ENCODE data around the gene MYH11.
"Not testable (repeated sequence)": the region's sequence is repeated elsewhere in the genome, so short reads cannot be mapped to it uniquely, and the experiment has no call there.

MYH11 gene

GRCh38 chr16:15874745-15875314 lies 18.0 kb upstream of the MYH11 start:
- no peak for DNase-seq

- no peak for DNase-seq
These were observed 16.9 kb upstream of the MYH11 start for GRCh38 chr16:15873737-15874136.

DNA sequence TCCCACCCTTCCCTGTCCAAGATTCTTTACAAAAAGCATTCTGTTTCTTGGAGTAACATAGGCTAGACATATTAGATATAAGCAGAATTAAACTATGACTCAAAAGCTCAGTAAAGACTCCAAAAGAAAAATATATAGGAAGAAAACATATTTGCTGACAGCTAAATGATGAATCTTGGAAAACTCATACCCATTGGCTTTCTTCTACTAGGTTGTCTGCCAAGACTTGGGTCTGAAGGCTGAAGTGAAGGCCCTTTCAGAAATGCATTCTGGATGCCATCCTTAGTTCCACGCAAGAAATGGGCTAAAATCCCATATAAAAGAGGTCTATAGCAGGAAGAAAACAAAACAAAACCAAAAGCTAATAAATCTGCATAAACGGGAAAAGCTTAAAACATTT lies 16.5 kb upstream of the MYH11 start:
- no peak for DNase-seq

DNA sequence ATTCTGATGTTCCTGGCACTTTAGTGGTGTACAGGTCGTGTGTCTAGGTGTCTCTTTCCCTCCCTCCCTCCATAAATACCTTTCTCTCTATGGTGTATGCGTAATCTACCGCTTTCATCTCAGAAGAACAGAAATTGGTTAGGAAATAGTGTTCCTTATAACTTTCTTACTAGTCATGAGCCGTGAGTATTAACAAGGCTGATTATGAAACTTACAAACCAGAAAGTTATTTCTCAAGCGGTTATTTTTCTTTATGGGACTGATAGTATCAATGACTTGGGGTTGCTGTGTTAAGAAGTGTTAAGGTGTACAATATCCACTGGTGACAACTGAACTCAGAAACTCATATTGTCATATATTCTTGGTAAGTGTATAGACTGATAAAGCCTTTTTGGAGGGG lies 13.2 kb upstream of the MYH11 start:
- DNase-seq = no peak

- DNase-seq = no peak
These were observed 9.6 kb upstream of the MYH11 start for GRCh38 chr16:15866451-15866850.

DNA sequence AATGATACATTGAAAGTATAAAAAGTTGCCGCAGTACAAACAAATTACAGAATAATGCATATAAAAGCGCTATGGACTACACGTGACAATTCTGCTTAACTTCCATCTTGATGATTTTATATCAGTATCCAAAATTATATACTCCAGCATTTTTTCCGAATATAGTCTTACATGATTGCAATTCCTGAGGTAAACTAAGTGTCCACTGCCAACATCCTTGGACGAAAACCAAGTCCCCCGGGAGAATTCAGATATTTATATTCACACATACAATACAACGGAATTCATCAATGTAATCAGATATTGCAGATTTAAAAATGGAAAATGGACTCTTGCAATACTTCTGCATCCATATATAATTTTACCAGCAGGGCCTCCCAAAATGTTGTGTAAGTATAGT lies 8.9 kb upstream of the MYH11 start:
- no peak for DNase-seq

DNA sequence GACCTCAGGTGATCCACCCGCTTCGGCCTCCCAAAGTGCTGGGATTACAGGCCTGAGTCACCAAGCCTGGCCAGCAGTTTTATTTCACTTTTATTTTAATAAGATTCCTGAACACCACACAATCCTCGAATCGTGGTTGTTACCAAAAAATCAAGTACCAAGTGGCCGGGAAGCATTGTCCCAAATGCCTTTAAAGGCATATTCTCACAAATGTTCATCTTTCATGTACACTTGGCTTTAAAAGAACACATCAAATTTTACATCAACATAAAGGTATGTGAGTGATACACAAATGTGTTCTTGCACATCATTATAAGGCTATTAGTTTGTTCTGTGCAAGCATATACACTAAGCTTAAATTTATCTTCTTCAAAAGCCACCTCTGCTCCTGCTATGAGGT lies 8.1 kb upstream of the MYH11 start:
- no peak for DNase-seq

DNA sequence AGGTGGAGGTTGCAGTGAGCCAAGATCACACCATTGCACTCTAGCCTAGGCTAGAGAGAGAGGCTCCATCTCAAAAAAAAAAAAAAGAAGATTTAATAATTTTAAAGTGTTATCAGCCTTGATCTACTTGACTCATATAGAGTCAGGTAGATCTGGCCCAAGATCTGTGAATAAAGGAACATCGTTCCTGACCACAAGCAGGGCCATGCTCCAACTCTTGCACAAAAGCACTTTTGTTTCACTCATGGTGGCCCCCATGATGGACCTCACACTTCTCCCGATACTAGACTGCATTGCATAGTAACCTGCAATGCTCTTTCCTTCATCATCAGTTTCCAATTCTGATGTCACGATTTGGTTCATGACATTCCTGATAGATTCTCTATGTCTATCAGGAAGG lies 5.2 kb upstream of the MYH11 start:
- no peak for DNase-seq

GRCh38 chr16:15858921-15859668 lies 2.3 kb upstream of the MYH11 start:
- DNase-seq = no peak

GRCh38 chr16:15857724-15858560 lies 1.1 kb upstream of the MYH11 start:
- DNase-seq = no peak

DNA sequence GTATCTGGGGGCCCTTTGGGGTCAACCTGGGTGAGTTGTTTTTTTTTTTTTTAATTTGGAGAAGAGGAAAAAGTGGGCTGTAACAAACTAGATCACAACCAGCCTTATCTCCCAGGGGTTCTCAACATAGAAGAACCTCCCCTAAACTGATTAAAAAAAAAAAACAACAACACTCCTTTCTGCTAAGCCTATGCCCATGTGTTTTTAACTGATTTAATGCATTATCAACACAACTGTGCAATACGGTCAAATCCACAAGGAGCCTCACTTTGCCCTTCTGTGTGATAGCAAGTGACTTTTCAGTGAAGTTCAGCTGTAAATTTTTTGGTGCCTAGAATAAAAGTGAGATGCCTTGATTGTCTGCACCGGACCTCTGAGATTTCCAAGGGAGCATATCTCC lies 646 bp downstream of the MYH11 start:
- no peak for DNase-seq

DNA sequence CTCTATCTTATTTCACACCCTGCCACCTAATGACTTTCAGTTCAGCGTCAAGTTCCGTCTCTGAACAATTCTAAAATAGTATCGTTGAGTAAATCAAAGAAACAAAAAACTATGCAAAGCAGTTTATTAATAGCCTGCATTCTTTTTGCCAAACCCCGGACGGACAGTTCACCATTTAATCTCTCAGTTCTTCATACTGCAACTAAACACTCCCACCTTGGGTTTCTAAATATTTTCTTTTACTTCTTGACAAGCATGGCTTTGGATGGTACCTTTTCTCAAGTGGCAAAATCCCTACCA lies 1.2 kb downstream of the MYH11 start:
- DNase-seq = no peak

DNA sequence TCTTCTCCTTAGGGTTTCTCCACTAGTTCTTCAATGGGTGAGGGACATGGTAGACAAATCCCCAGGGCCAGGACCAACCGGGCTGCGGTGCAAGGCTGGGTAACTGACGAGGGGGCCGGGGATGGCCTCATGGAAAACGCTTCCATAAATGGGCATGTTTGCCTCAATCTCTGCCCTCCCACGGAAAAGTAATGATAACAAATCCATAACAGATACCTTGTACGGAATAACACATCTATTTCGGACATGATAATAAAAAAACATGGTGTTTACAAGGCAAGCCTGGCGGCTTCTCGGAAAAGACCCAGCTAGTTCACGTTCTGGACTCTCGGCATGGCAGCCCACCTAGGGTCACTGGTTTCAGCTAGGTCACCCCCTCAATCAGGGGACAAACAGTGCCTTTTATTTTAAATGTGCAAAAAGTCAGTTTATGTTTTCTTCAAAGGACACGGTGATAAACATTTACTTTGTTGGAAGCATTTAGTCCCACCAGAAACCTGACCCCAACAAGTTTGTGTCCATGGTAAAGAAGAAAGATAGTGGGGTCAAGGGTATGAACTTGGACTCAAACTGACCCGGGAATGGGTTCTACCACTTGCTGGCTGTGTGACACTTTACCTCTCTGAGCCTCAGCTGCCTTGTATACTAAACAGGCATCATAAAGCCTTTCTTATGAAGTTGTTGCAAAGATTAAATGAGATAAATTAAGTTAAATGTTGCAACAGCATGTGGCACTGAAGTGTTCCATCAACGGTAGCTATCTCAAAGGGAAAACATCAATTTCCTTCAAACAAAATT lies 1.7 kb downstream of the MYH11 start:
- no peak for DNase-seq

GRCh38 chr16:15854061-15854460 lies 2.8 kb downstream of the MYH11 start:
- no peak for DNase-seq

DNA sequence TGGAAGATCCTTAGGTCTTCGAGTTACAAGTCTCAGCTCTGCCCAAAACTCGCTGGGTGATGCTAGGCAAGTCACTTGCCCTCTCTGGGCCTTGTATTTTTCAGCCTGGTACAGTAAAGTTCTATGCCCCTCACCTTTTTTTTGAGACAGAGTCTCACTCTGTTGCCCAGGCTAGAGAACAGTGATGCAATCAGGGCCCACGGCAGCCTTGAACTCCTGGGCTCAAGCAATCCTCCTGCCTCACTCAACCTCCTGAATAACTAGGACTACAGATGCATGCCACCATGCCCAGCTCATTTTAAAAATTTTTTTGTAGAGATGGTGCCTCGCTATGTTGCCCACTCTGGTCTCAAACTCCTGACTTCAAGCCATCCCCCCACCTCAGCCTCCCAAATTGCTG lies 3.8 kb downstream of the MYH11 start:
- DNase-seq = no peak

DNA sequence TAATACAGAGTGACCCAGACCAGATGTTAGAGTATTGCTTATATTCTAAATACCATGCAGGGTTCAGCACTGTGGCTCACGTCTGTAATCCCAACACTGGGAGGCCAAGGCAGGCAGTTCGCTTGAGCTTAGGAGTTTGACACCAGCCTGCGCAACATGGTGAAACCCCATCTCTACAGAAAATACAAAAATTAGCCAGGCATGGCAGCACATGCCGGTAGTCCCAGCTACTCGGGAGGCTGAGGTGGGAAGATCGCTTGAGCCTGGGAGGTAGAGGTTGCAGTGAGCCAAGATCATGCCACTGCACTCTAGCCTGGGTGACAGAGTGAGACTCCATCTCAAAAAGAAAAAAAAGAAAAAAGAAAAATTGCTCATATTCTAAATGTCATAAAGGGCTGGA lies 6.3 kb downstream of the MYH11 start:
- not testable (repeated sequence) for DNase-seq

DNA sequence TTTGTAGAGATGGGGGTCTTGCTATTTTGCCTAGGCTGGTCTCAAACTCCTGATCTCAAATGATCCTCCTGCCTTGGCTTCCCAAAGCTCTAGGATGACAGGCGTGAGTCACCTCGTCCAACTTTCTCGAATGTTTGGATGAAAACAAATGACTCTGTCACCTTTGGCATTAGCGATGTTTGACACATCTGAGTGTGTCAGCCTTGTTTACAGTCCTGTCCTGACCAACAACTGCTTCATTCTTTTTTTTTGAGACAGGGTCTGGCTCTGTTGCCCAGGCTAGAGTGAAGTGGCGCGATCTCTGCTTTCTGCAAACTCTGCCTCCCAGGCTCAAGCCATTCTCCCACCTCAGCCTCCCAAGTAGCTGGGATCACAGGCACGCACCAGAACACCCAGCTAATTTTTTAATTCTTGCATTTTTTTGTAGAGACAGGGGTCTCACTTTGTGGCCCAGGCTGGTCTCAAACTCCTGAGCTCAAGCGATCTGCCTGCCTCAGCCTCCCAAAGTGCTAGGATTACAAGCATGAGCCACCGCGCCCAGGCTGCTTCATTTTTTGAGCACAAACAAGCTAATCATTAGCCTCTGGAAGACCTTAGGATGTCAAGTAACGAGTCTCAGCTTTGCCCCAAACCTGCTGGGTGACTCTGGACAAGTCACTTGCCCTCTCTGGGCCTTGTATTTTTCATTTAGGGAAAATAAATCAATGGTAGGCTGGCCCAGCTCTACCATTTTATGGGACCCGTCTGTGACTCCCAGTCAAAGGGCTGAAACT lies 7.4 kb downstream of the MYH11 start:
- no peak for DNase-seq

GRCh38 chr16:15847611-15848175 lies 9.1 kb downstream of the MYH11 start:
- DNase-seq = no peak

GRCh38 chr16:15846510-15846909 lies 10.3 kb downstream of the MYH11 start:
- no peak for DNase-seq

DNA sequence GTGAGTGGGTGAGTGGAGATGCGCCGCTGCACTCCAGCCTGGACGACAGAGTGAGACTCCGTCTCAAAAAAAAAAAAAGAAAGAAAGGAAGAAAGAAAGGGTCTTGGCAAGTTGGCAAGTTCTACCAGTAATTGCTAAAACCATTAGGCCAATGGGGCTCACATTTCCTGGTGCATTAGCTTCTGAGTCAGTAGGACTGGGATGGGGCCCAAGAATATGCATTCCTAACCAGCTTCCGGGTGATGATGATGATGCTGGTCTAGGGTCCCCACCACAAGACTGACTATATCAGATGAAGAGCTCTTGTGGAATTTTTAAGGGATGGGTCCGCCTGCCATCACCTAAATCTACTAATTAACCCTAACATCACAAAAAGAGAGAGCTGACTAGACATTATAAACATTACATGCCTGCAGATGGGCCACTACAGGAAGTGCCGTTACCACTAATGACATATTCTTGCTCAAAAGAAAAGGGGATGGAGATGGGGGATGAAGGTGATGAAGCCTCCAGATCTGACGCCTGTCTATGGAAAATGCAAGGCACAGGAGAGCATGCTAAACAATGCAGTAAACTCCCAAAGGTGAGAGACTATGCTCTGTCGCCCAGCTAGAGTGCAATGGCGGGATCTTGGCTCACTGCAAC lies 13.1 kb downstream of the MYH11 start:
- DNase-seq = no peak

DNA sequence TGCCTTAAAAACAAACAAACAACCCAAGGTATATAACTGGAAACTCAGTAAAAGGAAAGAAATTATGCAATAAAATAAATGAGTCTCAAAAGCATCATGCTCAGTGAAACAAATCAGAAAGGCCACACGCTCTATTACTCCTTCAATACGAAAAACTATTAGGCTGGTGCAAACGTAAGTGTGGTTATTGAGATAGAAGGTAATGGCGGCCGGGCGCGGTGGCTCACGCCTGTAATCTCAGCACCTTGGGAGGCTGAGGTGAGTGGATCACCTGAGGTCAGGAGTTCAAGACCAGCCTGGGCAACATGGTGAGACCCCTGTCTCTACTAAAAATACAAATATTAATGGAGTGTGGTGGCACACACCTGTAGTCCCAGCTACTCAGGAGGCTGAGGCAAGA lies 17.6 kb downstream of the MYH11 start:
- not testable (repeated sequence) for DNase-seq

DNA sequence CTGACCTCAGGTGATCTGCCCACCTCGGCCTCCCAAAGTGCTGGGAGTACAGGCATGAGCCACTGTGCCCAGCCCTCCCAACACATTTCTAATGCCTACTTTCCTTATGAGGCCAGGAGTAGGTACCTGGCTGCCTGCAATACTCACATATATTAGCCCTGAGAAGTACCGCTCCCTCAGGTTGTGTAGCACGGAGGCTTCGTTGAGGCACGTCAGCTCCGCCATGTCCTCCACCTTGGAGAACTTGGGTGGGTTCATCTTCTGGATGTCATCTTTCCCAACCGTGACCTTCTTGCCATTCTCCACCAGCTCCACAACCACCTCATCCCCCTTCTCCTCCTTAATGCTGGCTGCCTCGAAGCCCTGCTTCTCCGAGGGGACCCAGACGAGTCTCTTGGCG lies 19.1 kb downstream of the MYH11 start:
- DNase-seq = no peak
